SK-N-SH treated with all-trans-retinoic acid at 6 μM for 48 hours (cell line): Measurements from ENCODE around the gene RBMS3.

Experiments used
- ARNTL ChIP-seq: fragments of 450-650 bp; formaldehyde crosslinking; IDR thresholded peaks from 2 replicates; pipeline ENCODE4 v1.5.0; 2020; ENCODE audit warnings: low read depth, mild to moderate bottlenecking, moderate library complexity, borderline replicate concordance
- BACH2 ChIP-seq: fragments of 250-450 bp; sonication (Bioruptor Pico); IDR thresholded peaks from 2 replicates; pipeline ENCODE4 v1.9.0; 2021; ENCODE audit warnings: mild to moderate bottlenecking, borderline replicate concordance
- CREB5 ChIP-seq: fragments of 250-450 bp; sonication (Bioruptor Pico); IDR thresholded peaks from 2 replicates; pipeline ENCODE4 v1.5.1; 2020; ENCODE audit warnings: low read depth, mild to moderate bottlenecking, moderate library complexity
- GLIS3 ChIP-seq: fragments of 250-450 bp; sonication (Bioruptor Pico); IDR thresholded peaks from 2 replicates; pipeline ENCODE4 v1.5.0; 2020; ENCODE audit warnings: mild to moderate bottlenecking, moderate library complexity
- PPARA ChIP-seq: fragments of 250-450 bp; sonication (Bioruptor Pico); IDR thresholded peaks from 2 replicates; pipeline ENCODE4 v1.5.0; 2020; ENCODE audit warnings: mild to moderate bottlenecking, borderline replicate concordance
- ZFP3 ChIP-seq: fragments of 250-450 bp; sonication (Bioruptor Pico); IDR thresholded peaks from 2 replicates; pipeline ENCODE4 v1.5.0; 2020; ENCODE audit warnings: mild to moderate bottlenecking, moderate library complexity
- ZFP30 ChIP-seq: fragments of 450-650 bp; formaldehyde crosslinking; IDR thresholded peaks from 2 replicates; pipeline ENCODE4 v1.5.0; 2022; ENCODE audit warnings: mild to moderate bottlenecking, moderate library complexity
- ZNF8 ChIP-seq: fragments of 450-650 bp; formaldehyde crosslinking; IDR thresholded peaks from 2 replicates; pipeline ENCODE4 v1.5.0; 2020; ENCODE audit warnings: mild to moderate bottlenecking, moderate library complexity
- TF ChIP-seq, protein P1 (sequence below): fragments of 250-450 bp; sonication (Bioruptor Pico); IDR thresholded peaks from 2 replicates; pipeline ENCODE4 v1.8.0; 2020; ENCODE audit warnings: mild to moderate bottlenecking, moderate library complexity, borderline replicate concordance

- TF ChIP-seq ZFP30 (CRISPR knock-in tag) (no peak), ARNTL (no peak), BACH2 (CRISPR knock-in tag) (no peak), ZFP3 (CRISPR knock-in tag) (no peak), PPARA (CRISPR knock-in tag) (no peak), GLIS3 (no peak), CREB5 (no peak), ZNF8 (CRISPR knock-in tag) (no peak)
- TF ChIP-seq, protein P1, sequence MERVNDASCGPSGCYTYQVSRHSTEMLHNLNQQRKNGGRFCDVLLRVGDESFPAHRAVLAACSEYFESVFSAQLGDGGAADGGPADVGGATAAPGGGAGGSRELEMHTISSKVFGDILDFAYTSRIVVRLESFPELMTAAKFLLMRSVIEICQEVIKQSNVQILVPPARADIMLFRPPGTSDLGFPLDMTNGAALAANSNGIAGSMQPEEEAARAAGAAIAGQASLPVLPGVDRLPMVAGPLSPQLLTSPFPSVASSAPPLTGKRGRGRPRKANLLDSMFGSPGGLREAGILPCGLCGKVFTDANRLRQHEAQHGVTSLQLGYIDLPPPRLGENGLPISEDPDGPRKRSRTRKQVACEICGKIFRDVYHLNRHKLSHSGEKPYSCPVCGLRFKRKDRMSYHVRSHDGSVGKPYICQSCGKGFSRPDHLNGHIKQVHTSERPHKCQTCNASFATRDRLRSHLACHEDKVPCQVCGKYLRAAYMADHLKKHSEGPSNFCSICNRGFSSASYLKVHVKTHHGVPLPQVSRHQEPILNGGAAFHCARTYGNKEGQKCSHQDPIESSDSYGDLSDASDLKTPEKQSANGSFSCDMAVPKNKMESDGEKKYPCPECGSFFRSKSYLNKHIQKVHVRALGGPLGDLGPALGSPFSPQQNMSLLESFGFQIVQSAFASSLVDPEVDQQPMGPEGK (CRISPR knock-in tag) = no peak
Observed at GRCh38 chr3:30042916-30043555, 762.2 kb downstream of the RBMS3 start.
